CD4-positive, alpha-beta memory T cell (primary cell): ENCODE data around the gene PHF21B. TPM values are rescaled to one million over a fixed set of nuclear protein-coding genes. Genes with fewer than 3 reads are reported as not detected.
"Not testable (repeated sequence)": the region's sequence is repeated elsewhere in the genome, so short reads cannot be mapped to it uniquely, and the experiment has no call there.

ENCODE experiments used
- CTCF ChIA-PET: fragments of 350-600 bp; sonication (Branson Sonifier 250); formaldehyde crosslinking; loops from one replicate; lab custom pipeline; 2021; ENCODE audit warnings: inconsistent platforms; ENCODE audit not compliant: partially characterized antibody; lab: Charles Lee
- POLR2A ChIA-PET: fragments of 350-600 bp; sonication (Branson Sonifier 250); formaldehyde crosslinking; loops from one replicate; lab custom pipeline; 2021; ENCODE audit not compliant: partially characterized antibody; lab: Charles Lee
- DNase-seq, 5 donors: peaks; one replicate each; pipeline versions ENCODE4 v3.0.0 to v3.0.0-alpha.2; 2020 to 2022; ENCODE audit warnings: mixed read lengths in 1 of 5
- H3K27ac ChIP-seq: one replicate; pipeline ENCODE4 v1.7.0; 2013; ENCODE audit warnings: low read depth, low read length
- H3K27me3 ChIP-seq: 2 replicates; pipeline ENCODE4 v1.7.0; 2013; ENCODE audit warnings: mild to moderate bottlenecking, low read length, moderate library complexity; ENCODE audit not compliant: insufficient read depth
- H3K36me3 ChIP-seq: 2 replicates; pipeline ENCODE4 v1.7.0; 2013; ENCODE audit warnings: mild to moderate bottlenecking, low read length, moderate library complexity; ENCODE audit not compliant: insufficient read depth
- H3K4me1 ChIP-seq: 2 replicates; pipeline ENCODE4 v1.7.0; 2013; ENCODE audit warnings: mild to moderate bottlenecking, low read length, moderate library complexity; ENCODE audit not compliant: insufficient read depth
- H3K4me3 ChIP-seq, 2 donors: one replicate each; pipeline ENCODE4 v1.7.0; 2013; ENCODE audit warnings: low read length in 2 of 2, mild to moderate bottlenecking in 1 of 2
- H3K9me3 ChIP-seq, 2 donors: one replicate each; pipeline ENCODE4 v1.7.0; 2013; ENCODE audit warnings: low read length in 2 of 2, control low read depth in 1 of 2; ENCODE audit not compliant: control insufficient read depth in 1 of 2
- H3K27ac Mint-ChIP-seq, 7 donors: one replicate each; pipeline ENCODE4 v1.8.0; 2020 to 2021; ENCODE audit warnings: mixed read lengths in 7 of 7, mild to moderate bottlenecking in 6 of 7, inconsistent platforms in 3 of 7, moderate library complexity in 3 of 7
- H3K27me3 Mint-ChIP-seq, 2 donors: one replicate each; pipeline ENCODE4 v1.8.0; 2020 to 2021; ENCODE audit warnings: mixed read lengths in 2 of 2
- H3K36me3 Mint-ChIP-seq, 2 donors: one replicate each; pipeline ENCODE4 v1.8.0; 2020 to 2021; ENCODE audit warnings: mixed read lengths in 2 of 2, inconsistent platforms in 1 of 2, mild to moderate bottlenecking in 1 of 2
- H3K4me1 Mint-ChIP-seq, 4 donors: one replicate each; pipeline ENCODE4 v1.8.0; 2020 to 2021; ENCODE audit warnings: mixed read lengths in 4 of 4, mild to moderate bottlenecking in 1 of 4
- H3K4me3 Mint-ChIP-seq, 8 donors: one replicate each; pipeline ENCODE4 v1.8.0; 2020 to 2021; ENCODE audit warnings: mixed read lengths in 8 of 8, mild to moderate bottlenecking in 7 of 8, moderate library complexity in 6 of 8, inconsistent platforms in 3 of 8
- H3K9me3 Mint-ChIP-seq, 8 donors: one replicate each; pipeline ENCODE4 v1.8.0; 2020 to 2021; ENCODE audit warnings: mixed read lengths in 8 of 8, mild to moderate bottlenecking in 5 of 8, inconsistent platforms in 3 of 8, moderate library complexity in 1 of 8
- intact Hi-C: fragments of 100-400 bp; cut with micrococcal nuclease; formaldehyde crosslinking; loops from one replicate; pipeline ENCODE4 v1.15.1; 2023
- polyA plus RNA-seq, 2 donors: library from polyadenylated mRNA; unstranded; fragments of 300-500 nt; fragmentation: Illumina TruSeq; gene quantifications; one replicate each; pipeline ENCODE4 v1.2.3, GENCODE V29; 2021
- total RNA-seq, 2 experiments: library from RNA; stranded (reverse); gene quantifications; one replicate each; pipeline ENCODE4 v1.2.3, GENCODE V29; 2021

The PHF21B gene
- total RNA-seq (not detected), polyA plus RNA-seq (not detected)

GRCh38 chr22:45009606-45010531, at the start of gene PHF21B:
PHF21B (minus strand) TSS chr22:45010005; CDS start chr22:45009549, 456 bp downstream.
- Histone ChIP-seq H3K27ac (no peak within 1 kb of the TSS), H3K9me3 (no peaks in the 10 kb centered on the region), H3K27me3 (peaks cover 27% of the 10 kb centered on the region), H3K4me1 (peaks cover 14% of the 10 kb centered on the region), H3K36me3 (no peaks in the 10 kb centered on the region), H3K4me3 (no peak within 1 kb of the TSS)
- POLR2A ChIA-PET = no interaction called here
- Mint-ChIP-seq H3K4me1 (peaks cover 10 to 19% (median 14%) of the 10 kb centered on the region in 4 donors), H3K27ac (peak within 1 kb of the TSS in 1 of 7 donors; percentile 36), H3K4me3 (peak within 1 kb of the TSS; percentile 71 to 94 (median 80)), H3K36me3 (peaks cover 0 to 2% of the 10 kb centered on the region in 2 donors), H3K9me3 (no peaks in the 10 kb centered on the region), H3K27me3 (peaks cover 46 to 48% of the 10 kb centered on the region in 2 donors)
- intact Hi-C loops = no loop called here
- CTCF ChIA-PET = no interaction called here
- no peak for DNase-seq

- H3K4me3 ChIP-seq = no peak overlapping the region
- H3K4me1 ChIP-seq = no peaks in the 10 kb centered on the region
- H3K9me3 ChIP-seq = no peaks in the 10 kb centered on the region
- H3K36me3 ChIP-seq = no peaks in the 10 kb centered on the region
- no peaks in the 10 kb centered on the region for H3K27me3 ChIP-seq
- no peaks in the 10 kb centered on the region for H3K36me3 Mint-ChIP-seq
- H3K27me3 Mint-ChIP-seq = peaks cover 4 to 12% of the 10 kb centered on the region in 2 donors
- POLR2A ChIA-PET = no interaction called here
- H3K4me1 Mint-ChIP-seq = no peaks in the 10 kb centered on the region
- no peak overlapping the region for H3K27ac Mint-ChIP-seq
- no peak overlapping the region for H3K27ac ChIP-seq
- intact Hi-C loops = no loop called here
- no peak overlapping the region for H3K4me3 Mint-ChIP-seq
- DNase-seq = no peak
- no peaks in the 10 kb centered on the region for H3K9me3 Mint-ChIP-seq
- CTCF ChIA-PET = no interaction called here
These were observed 49.5 kb upstream of the PHF21B start for GRCh38 chr22:45059296-45059695.

GRCh38 chr22:45058622-45058912, 48.8 kb upstream of the PHF21B start:
- Histone ChIP-seq H3K36me3 (no peaks in the 10 kb centered on the region), H3K27ac (no peak overlapping the region), H3K27me3 (no peaks in the 10 kb centered on the region), H3K4me1 (no peaks in the 10 kb centered on the region), H3K4me3 (no peak overlapping the region), H3K9me3 (no peaks in the 10 kb centered on the region)
- intact Hi-C loops = no loop called here
- DNase-seq = no peak
- H3K36me3 Mint-ChIP-seq = no peaks in the 10 kb centered on the region
- ChIA-PET POLR2A (no interaction called here), CTCF (no interaction called here)
- peaks cover 4 to 14% of the 10 kb centered on the region in 2 donors for H3K27me3 Mint-ChIP-seq
- H3K4me1 Mint-ChIP-seq = no peaks in the 10 kb centered on the region
- H3K27ac Mint-ChIP-seq = no peak overlapping the region
- no peak overlapping the region for H3K4me3 Mint-ChIP-seq
- H3K9me3 Mint-ChIP-seq = no peaks in the 10 kb centered on the region

GRCh38 chr22:45055936-45056335, 46.1 kb upstream of the PHF21B start:
- Histone ChIP-seq H3K4me3 (no peak overlapping the region), H3K4me1 (no peaks in the 10 kb centered on the region), H3K9me3 (no peaks in the 10 kb centered on the region), H3K27ac (no peak overlapping the region), H3K27me3 (no peaks in the 10 kb centered on the region), H3K36me3 (no peaks in the 10 kb centered on the region)
- H3K27me3 Mint-ChIP-seq = peaks cover 12 to 26% of the 10 kb centered on the region in 2 donors
- H3K27ac Mint-ChIP-seq = no peak overlapping the region
- no peaks in the 10 kb centered on the region for H3K4me1 Mint-ChIP-seq
- intact Hi-C loops = no loop called here
- no peaks in the 10 kb centered on the region for H3K36me3 Mint-ChIP-seq
- CTCF ChIA-PET = no interaction called here
- no peak for DNase-seq
- no peaks in the 10 kb centered on the region for H3K9me3 Mint-ChIP-seq
- H3K4me3 Mint-ChIP-seq = no peak overlapping the region
- POLR2A ChIA-PET = no interaction called here

GRCh38 chr22:45053571-45053970, 43.8 kb upstream of the PHF21B start:
- H3K27ac ChIP-seq = no peak overlapping the region
- Mint-ChIP-seq H3K27me3 (peaks cover 15 to 35% of the 10 kb centered on the region in 2 donors), H3K4me1 (no peaks in the 10 kb centered on the region), H3K9me3 (no peaks in the 10 kb centered on the region), H3K36me3 (no peaks in the 10 kb centered on the region), H3K4me3 (no peak overlapping the region), H3K27ac (no peak overlapping the region)
- no peak overlapping the region for H3K4me3 ChIP-seq
- no peaks in the 10 kb centered on the region for H3K27me3 ChIP-seq
- H3K9me3 ChIP-seq = no peaks in the 10 kb centered on the region
- no peaks in the 10 kb centered on the region for H3K36me3 ChIP-seq
- CTCF ChIA-PET = no interaction called here
- intact Hi-C loops = no loop called here
- no peaks in the 10 kb centered on the region for H3K4me1 ChIP-seq
- POLR2A ChIA-PET = no interaction called here
- no peak for DNase-seq

- intact Hi-C loops = no loop called here
- H3K27me3 Mint-ChIP-seq = peaks cover 15 to 38% of the 10 kb centered on the region in 2 donors
- H3K27ac Mint-ChIP-seq = no peak overlapping the region
- ChIA-PET POLR2A (no interaction called here), CTCF (no interaction called here)
- no peaks in the 10 kb centered on the region for H3K4me1 ChIP-seq
- no peaks in the 10 kb centered on the region for H3K36me3 Mint-ChIP-seq
- no peaks in the 10 kb centered on the region for H3K27me3 ChIP-seq
- H3K27ac ChIP-seq = no peak overlapping the region
- no peak overlapping the region for H3K4me3 ChIP-seq
- no peak for DNase-seq
- no peaks in the 10 kb centered on the region for H3K9me3 Mint-ChIP-seq
- no peaks in the 10 kb centered on the region for H3K4me1 Mint-ChIP-seq
- no peaks in the 10 kb centered on the region for H3K9me3 ChIP-seq
- no peak overlapping the region for H3K4me3 Mint-ChIP-seq
- no peaks in the 10 kb centered on the region for H3K36me3 ChIP-seq
These were observed 43.3 kb upstream of the PHF21B start for GRCh38 chr22:45053094-45053493.

- H3K4me3 Mint-ChIP-seq, DNase-seq, POLR2A ChIA-PET, H3K4me1 Mint-ChIP-seq, H3K27me3 ChIP-seq, H3K4me1 ChIP-seq, H3K27ac ChIP-seq, H3K9me3 Mint-ChIP-seq, CTCF ChIA-PET, H3K4me3 ChIP-seq, H3K27ac Mint-ChIP-seq, H3K9me3 ChIP-seq, intact Hi-C loops, H3K36me3 Mint-ChIP-seq, H3K36me3 ChIP-seq: not testable (repeated sequence)
- peaks cover 15 to 38% of the 10 kb centered on the region in 2 donors for H3K27me3 Mint-ChIP-seq
These were observed 42.9 kb upstream of the PHF21B start for GRCh38 chr22:45052665-45053064.
